Measurements from ENCODE around the gene IL16. TPM values are rescaled to one million over a fixed set of nuclear protein-coding genes. Genes with fewer than 3 reads are reported as not detected.
A peak's percentile ranks its signal among the peaks of the same experiment; 100 is the strongest.

Gene IL16
- total RNA-seq, 1 donor from 2014 or later = 34.6 TPM

GRCh38 chr15:81261172-81261811 is 64.6 kb downstream of the IL16 start:
- peaks cover 21% of the 10 kb centered on the region for H3K4me1 ChIP-seq

GRCh38 chr15:81263477-81263876 is 66.8 kb downstream of the IL16 start:
- Histone ChIP-seq H3K27ac (no peak overlapping the region), H3K36me3 (peaks cover 13% of the 10 kb centered on the region), H3K9me3 (no peaks in the 10 kb centered on the region), H3K4me1 (peaks cover 22% of the 10 kb centered on the region), H3K4me3 (no peak overlapping the region), H3K27me3 (ENCODE audit: low read depth) (no peaks in the 10 kb centered on the region)
- intact Hi-C loops (cut with DNase I) = loop anchor here (10.0 kb wide), 1 partner anchor 109 kb away; no protein-coding TSS in a partner anchor
- TF ChIP-seq CTCF (IDR thresholded peaks at IDR 0.05) = no peak
- ATAC-seq = no peak
- no peak for DNase-seq

More at GRCh38 chr15:81261172-81261811, 64.6 kb downstream of the IL16 start:
- Histone ChIP-seq H3K27me3 (ENCODE audit: low read depth) (no peaks in the 10 kb centered on the region), H3K9me3 (no peaks in the 10 kb centered on the region), H3K4me3 (no peak overlapping the region), H3K36me3 (no peaks in the 10 kb centered on the region), H3K27ac (no peak overlapping the region)
- no peak for TF ChIP-seq CTCF (IDR thresholded peaks at IDR 0.05)
- ATAC-seq (no peak), DNase-seq (no peak)
- intact Hi-C loops (cut with DNase I) = loop anchor here (10.0 kb wide), 1 partner anchor 106 kb away; no protein-coding TSS in a partner anchor

- intact Hi-C loops (cut with DNase I) = loop anchor here (10.0 kb wide), 1 partner anchor 109 kb away; no protein-coding TSS in a partner anchor
- ATAC-seq = no peak
- DNase-seq = no peak
Measured at GRCh38 chr15:81264072-81264857, 67.6 kb downstream of the IL16 start.

GRCh38 chr15:81265256-81265943 is 68.7 kb downstream of the IL16 start:
- peak; percentile 4 to 48 for ATAC-seq

More at GRCh38 chr15:81264072-81264857, 67.6 kb downstream of the IL16 start:
- peaks cover 20% of the 10 kb centered on the region for H3K36me3 ChIP-seq
- no peak overlapping the region for H3K4me3 ChIP-seq
- peaks cover 22% of the 10 kb centered on the region for H3K4me1 ChIP-seq
- TF ChIP-seq CTCF (IDR thresholded peaks at IDR 0.05) = no peak
- H3K27me3 ChIP-seq (ENCODE audit: low read depth) = no peaks in the 10 kb centered on the region
- no peaks in the 10 kb centered on the region for H3K9me3 ChIP-seq
- no peak overlapping the region for H3K27ac ChIP-seq

More at GRCh38 chr15:81265256-81265943, 68.7 kb downstream of the IL16 start:
- TF ChIP-seq CTCF (IDR thresholded peaks at IDR 0.05) = no peak
- Histone ChIP-seq H3K27ac (no peak overlapping the region), H3K36me3 (peaks cover 31% of the 10 kb centered on the region), H3K4me1 (peaks cover 22% of the 10 kb centered on the region), H3K4me3 (no peak overlapping the region), H3K27me3 (ENCODE audit: low read depth) (no peaks in the 10 kb centered on the region), H3K9me3 (no peaks in the 10 kb centered on the region)
- no peak for DNase-seq
- intact Hi-C loops (cut with DNase I) = loop anchor here (5.0 to 10.0 kb wide), 2 partner anchors 111 to 158 kb away; no protein-coding TSS in a partner anchor

All from lower lobe of right lung (tissue), 2 donors.